HepG2 (cell line): Measurements from ENCODE around the gene EPB41L4A. TPM values are rescaled to one million over a fixed set of nuclear protein-coding genes. Genes with fewer than 3 reads are reported as not detected.

ENCODE experiments used
- ATAC-seq: fragments of 200-7000 bp; cut with Tn5 transposase; 3 replicates; pipeline ENCODE4 v1.9.1; 2020; ENCODE audit warnings: mild to moderate bottlenecking, moderate library complexity
- BruUV-seq: library from RNA; stranded (reverse); fragments of 400-500 nt; replicated peaks from 2 replicates; lab custom pipeline; 2021; lab: Mats Ljungman, UMichigan
- CTCF ChIA-PET: fragments of 300-600 bp; formaldehyde crosslinking; extraction: SDS; loops from one replicate; lab custom pipeline; 2021; ENCODE audit warnings: low total read pairs, inconsistent platforms, low intra/inter-chr PET ratio; lab: Yijun Ruan, JAX
- POLR2A ChIA-PET: fragments of 350-600 bp; sonication (Branson Sonifier 250); formaldehyde crosslinking; loops from one replicate; lab custom pipeline; 2020; ENCODE audit warnings: antibody characterized with exemption, inconsistent platforms; lab: Yijun Ruan, JAX
- DNase-seq: peaks from one replicate; pipeline ENCODE4 v3.0.0-alpha.2; 2015; ENCODE audit warnings: low spot score
- FAIRE-seq: peaks from 3 replicates; lab custom pipeline; 2011; peaks lifted over from hg19 to GRCh38; lab: Jason Lieb, UNC
- H2AFZ ChIP-seq: one replicate; pipeline ENCODE4 v1.6.1; 2011; ENCODE audit warnings: low read length, inconsistent platforms
- H3K27ac ChIP-seq: fragments of 300-600 bp; 3 replicates; pipeline ENCODE4 v1.8.0; 2011; ENCODE audit warnings: mixed run types, mild to moderate bottlenecking, mixed read lengths, low read length, inconsistent platforms; ENCODE audit not compliant: insufficient read depth; ENCODE audit errors: extremely low read length
- H3K27me3 ChIP-seq, 2 experiments: fragments of 200-600 bp in 1 of 2; 2 replicates in 1 of 2; 3 replicates in 1 of 2; pipeline versions ENCODE4 v1.6.0 to v1.8.0; 2011; ENCODE audit warnings: low read length in 2 of 2, mild to moderate bottlenecking in 2 of 2, moderate library complexity in 2 of 2, inconsistent platforms in 1 of 2; ENCODE audit not compliant: insufficient read depth in 2 of 2, control insufficient read depth in 1 of 2
- H3K36me3 ChIP-seq, 2 experiments: fragments of 200-600 bp in 1 of 2; replicated peaks in 1 of 2; 2 replicates in 1 of 2; 3 replicates in 1 of 2; pipeline versions ENCODE4 v1.5.1 to v1.8.0; 2011; ENCODE audit warnings: low read length in 2 of 2, inconsistent platforms in 1 of 2; ENCODE audit not compliant: insufficient read depth in 2 of 2, control insufficient read depth in 1 of 2
- H3K4me1 ChIP-seq: 2 replicates; pipeline ENCODE4 v1.5.1; 2012; ENCODE audit warnings: low read length, inconsistent platforms; ENCODE audit not compliant: insufficient read depth
- H3K4me2 ChIP-seq: 2 replicates; pipeline ENCODE4 v1.6.0; 2011; ENCODE audit warnings: low read depth, low read length, inconsistent platforms
- H3K4me3 ChIP-seq, 3 experiments: fragments of 200-600 bp in 1 of 3; sonication (generic), shearing (Covaris generic) in 1 of 3; replicated peaks in 1 of 3; 2 replicates each; pipeline ENCODE4 v1.5.1; 2011 to 2016; ENCODE audit warnings: low read length in 3 of 3, inconsistent platforms in 2 of 3, low read depth in 2 of 3, mild to moderate bottlenecking in 2 of 3, control low read depth in 1 of 3, mixed read lengths in 1 of 3; ENCODE audit not compliant: insufficient read depth in 1 of 3
- H3K79me2 ChIP-seq: one replicate; pipeline ENCODE4 v1.6.1; 2011; ENCODE audit warnings: low read length, inconsistent platforms; ENCODE audit not compliant: insufficient read depth
- H3K9ac ChIP-seq: 2 replicates; pipeline ENCODE4 v1.6.0; 2011; ENCODE audit warnings: mild to moderate bottlenecking, low read depth, low read length, inconsistent platforms; ENCODE audit not compliant: insufficient read depth
- H3K9me3 ChIP-seq: 2 replicates; pipeline ENCODE4 v1.5.1; 2012; ENCODE audit warnings: mild to moderate bottlenecking, low read length
- H4K20me1 ChIP-seq: 2 replicates; pipeline ENCODE4 v1.6.0; 2011; ENCODE audit warnings: inconsistent platforms, mild to moderate bottlenecking, low read length, moderate library complexity; ENCODE audit not compliant: insufficient read depth
- BORCS8-MEF2B ChIP-seq: sonication (generic); formaldehyde crosslinking; IDR thresholded peaks from 2 replicates; pipeline ENCODE4 v1.8.0; 2022; ENCODE audit warnings: mild to moderate bottlenecking, missing genetic modification reagents
- MEIS1 ChIP-seq: sonication (generic); formaldehyde crosslinking; IDR thresholded peaks from 2 replicates; pipeline ENCODE4 v1.9.0; 2021; ENCODE audit warnings: mild to moderate bottlenecking, missing genetic modification reagents, moderate library complexity, borderline replicate concordance
- NFE2L2 ChIP-seq: fragments of 150-350 bp; IDR thresholded peaks from 2 replicates; pipeline ENCODE4 v1.6.1; 2014; ENCODE audit warnings: low read length
- ZNF160 ChIP-seq: sonication (generic); formaldehyde crosslinking; IDR thresholded peaks from 2 replicates; pipeline ENCODE4 v1.8.0; 2022; ENCODE audit warnings: mild to moderate bottlenecking, inconsistent platforms, missing genetic modification reagents
- ZNF224 ChIP-seq: sonication (generic); formaldehyde crosslinking; IDR thresholded peaks from 2 replicates; pipeline ENCODE4 v1.5.0; 2020; ENCODE audit warnings: mild to moderate bottlenecking, missing genetic modification reagents
- ZNF781 ChIP-seq: sonication (generic); formaldehyde crosslinking; IDR thresholded peaks from 2 replicates; pipeline ENCODE4 v1.5.1; 2020; ENCODE audit warnings: borderline replicate concordance, mild to moderate bottlenecking, missing genetic modification reagents; ENCODE audit errors: not compliant biosample characterization
- ZNF784 ChIP-seq: sonication (generic); formaldehyde crosslinking; IDR thresholded peaks from 2 replicates; pipeline ENCODE4 v1.5.1; 2020; ENCODE audit warnings: missing genetic modification reagents, mild to moderate bottlenecking, borderline replicate concordance
- WGBS: methylation state at CpG from one replicate; pipeline ENCODE4 v1.1.6; 2017; ENCODE audit warnings: low lambda C conversion rate; 5-methylcytosine and 5-hydroxymethylcytosine counted together
- in situ Hi-C: cut with HindIII; loops from 2 replicates; pipeline ENCODE4 v1.10.0; 2017; ENCODE audit warnings: low pct_unique_long_range_greater_than_20kb; ENCODE audit not compliant: extremely low pct_ligation_motif_present
- intact Hi-C: fragments of 100-400 bp; cut with micrococcal nuclease; formaldehyde crosslinking; loops from one replicate; pipeline ENCODE4 v1.10.0; 2022; ENCODE audit not compliant: unreplicated experiment
- polyA plus RNA-seq, 8 experiments: library from polyadenylated mRNA; depleted of rRNA in 3 of 8; stranded (reverse) in 7 of 8; unstranded in 1 of 8; fragments of >200 nt; fragmentation: Illumina TruSeq in 4 of 8; extraction: Trizol in 4 of 8; gene quantifications; 2 replicates each; pipeline versions ENCODE4 v1.2.1 to v1.2.3, GENCODE V29; 2011 to 2016; ENCODE audit warnings: low read depth in 4 of 8, missing spikeins in 1 of 8, mixed read lengths in 1 of 8; ENCODE audit not compliant: insufficient read depth in 1 of 8
- total RNA-seq, 5 experiments: library from RNA; depleted of rRNA; stranded (reverse); fragments of >200 nt; fragmentation: Illumina TruSeq; extraction: Trizol; gene quantifications; 2 replicates each; pipeline ENCODE4 v1.2.3, GENCODE V29; 2016; ENCODE audit warnings: low read depth in 1 of 5
- TF ChIP-seq, protein P1 (sequence below): sonication (generic); formaldehyde crosslinking; IDR thresholded peaks from 2 replicates; pipeline ENCODE4 v1.8.1; 2023; ENCODE audit warnings: mild to moderate bottlenecking, missing genetic modification reagents, borderline replicate concordance
- TF ChIP-seq, protein P2 (sequence below): sonication (generic); formaldehyde crosslinking; conservative IDR thresholded peaks from 2 replicates; pipeline ENCODE4 v1.4.0; 2020; ENCODE audit warnings: missing genetic modification reagents

Gene EPB41L4A
- total and polyA plus RNA-seq, 2 of the 13 experiments (the other 11 are each of a cell fraction or from before 2014, with no cell fraction given), result 0.07 TPM; not detected in 1

GRCh38 chr5:112440031-112440430, 21.0 kb upstream of the EPB41L4A start:
- no peaks in the 10 kb centered on the region for H3K4me1 ChIP-seq
- in situ Hi-C loops, result no loop called here
- FAIRE-seq, result no peak
- no TSS peak for BruUV-seq
- ChIA-PET POLR2A (no interaction called here), CTCF (no interaction called here)
- no peak for ATAC-seq
- no peak overlapping the region for H2AFZ ChIP-seq
- H3K4me2 ChIP-seq, result no peak overlapping the region
- 32% methylated on average over 2 of the region's 2 CpGs for WGBS
- no peaks in the 10 kb centered on the region for H3K79me2 ChIP-seq
- H3K9ac ChIP-seq, result no peak overlapping the region
- H3K36me3 ChIP-seq, result no peaks in the 10 kb centered on the region
- H3K9me3 ChIP-seq, result no peaks in the 10 kb centered on the region
- no peaks in the 10 kb centered on the region for H3K27me3 ChIP-seq
- no peak for DNase-seq
- H3K4me3 ChIP-seq, result no peak overlapping the region
- intact Hi-C loops, result no loop called here
- no peak for TF ChIP-seq ZNF784 (CRISPR knock-in tag)
- no peak for TF ChIP-seq NFE2L2
- no peak for TF ChIP-seq BORCS8-MEF2B (CRISPR knock-in tag)
- TF ChIP-seq, protein P1, sequence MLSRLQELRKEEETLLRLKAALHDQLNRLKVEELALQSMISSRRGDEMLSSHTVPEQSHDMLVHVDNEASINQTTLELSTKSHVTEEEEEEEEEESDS (CRISPR knock-in tag), result no peak
- TF ChIP-seq, protein P2, sequence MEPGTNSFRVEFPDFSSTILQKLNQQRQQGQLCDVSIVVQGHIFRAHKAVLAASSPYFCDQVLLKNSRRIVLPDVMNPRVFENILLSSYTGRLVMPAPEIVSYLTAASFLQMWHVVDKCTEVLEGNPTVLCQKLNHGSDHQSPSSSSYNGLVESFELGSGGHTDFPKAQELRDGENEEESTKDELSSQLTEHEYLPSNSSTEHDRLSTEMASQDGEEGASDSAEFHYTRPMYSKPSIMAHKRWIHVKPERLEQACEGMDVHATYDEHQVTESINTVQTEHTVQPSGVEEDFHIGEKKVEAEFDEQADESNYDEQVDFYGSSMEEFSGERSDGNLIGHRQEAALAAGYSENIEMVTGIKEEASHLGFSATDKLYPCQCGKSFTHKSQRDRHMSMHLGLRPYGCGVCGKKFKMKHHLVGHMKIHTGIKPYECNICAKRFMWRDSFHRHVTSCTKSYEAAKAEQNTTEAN (CRISPR knock-in tag), result no peak
- no peak for TF ChIP-seq ZNF160 (CRISPR knock-in tag)
- TF ChIP-seq ZNF224, result no peak
- TF ChIP-seq MEIS1 (CRISPR knock-in tag), result no peak
- TF ChIP-seq ZNF781, result no peak
- no peaks in the 10 kb centered on the region for H4K20me1 ChIP-seq
- no peak overlapping the region for H3K27ac ChIP-seq
